GM21786 (cell line): ENCODE measurements around the gene DDX20.
"Not testable (repeated sequence)": the region's sequence is repeated elsewhere in the genome, so short reads cannot be mapped to it uniquely, and the experiment has no call there.

Experiments used
- ATAC-seq: cut with Tn5 transposase; IDR thresholded peaks from one replicate; pipeline ENCODE4 v1.9.1; 2021; ENCODE audit not compliant: unreplicated experiment

DDX20 gene

GRCh38 chr1:111732718-111733117, 23.0 kb upstream of the DDX20 start:
- no peak for ATAC-seq

- no peak for ATAC-seq
These were observed 22.3 kb upstream of the DDX20 start for GRCh38 chr1:111733183-111733991.

DNA sequence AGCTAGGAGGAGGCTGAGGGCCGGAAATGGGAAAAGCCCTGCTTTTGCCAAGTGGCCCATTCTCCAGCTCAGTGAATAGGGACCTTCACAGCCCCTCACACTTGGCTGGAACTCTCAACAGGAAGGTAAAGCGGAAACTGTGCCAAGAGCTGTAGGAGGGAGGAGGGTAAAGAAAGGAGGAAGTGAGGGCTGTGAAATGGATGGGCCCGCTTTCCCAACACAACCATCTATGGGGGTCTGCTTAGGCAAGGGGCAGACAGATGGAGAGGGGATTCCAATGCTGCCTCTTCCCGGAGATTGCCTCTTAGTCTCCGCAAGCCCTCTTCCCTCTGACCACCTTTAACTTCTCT, 21.7 kb upstream of the DDX20 start:
- no peak for ATAC-seq

- ATAC-seq: no peak
These were observed 21.3 kb upstream of the DDX20 start for GRCh38 chr1:111734426-111734825.

GRCh38 chr1:111734856-111735255, 20.8 kb upstream of the DDX20 start:
- no peak for ATAC-seq

GRCh38 chr1:111735321-111735720, 20.4 kb upstream of the DDX20 start:
- ATAC-seq: no peak

DNA sequence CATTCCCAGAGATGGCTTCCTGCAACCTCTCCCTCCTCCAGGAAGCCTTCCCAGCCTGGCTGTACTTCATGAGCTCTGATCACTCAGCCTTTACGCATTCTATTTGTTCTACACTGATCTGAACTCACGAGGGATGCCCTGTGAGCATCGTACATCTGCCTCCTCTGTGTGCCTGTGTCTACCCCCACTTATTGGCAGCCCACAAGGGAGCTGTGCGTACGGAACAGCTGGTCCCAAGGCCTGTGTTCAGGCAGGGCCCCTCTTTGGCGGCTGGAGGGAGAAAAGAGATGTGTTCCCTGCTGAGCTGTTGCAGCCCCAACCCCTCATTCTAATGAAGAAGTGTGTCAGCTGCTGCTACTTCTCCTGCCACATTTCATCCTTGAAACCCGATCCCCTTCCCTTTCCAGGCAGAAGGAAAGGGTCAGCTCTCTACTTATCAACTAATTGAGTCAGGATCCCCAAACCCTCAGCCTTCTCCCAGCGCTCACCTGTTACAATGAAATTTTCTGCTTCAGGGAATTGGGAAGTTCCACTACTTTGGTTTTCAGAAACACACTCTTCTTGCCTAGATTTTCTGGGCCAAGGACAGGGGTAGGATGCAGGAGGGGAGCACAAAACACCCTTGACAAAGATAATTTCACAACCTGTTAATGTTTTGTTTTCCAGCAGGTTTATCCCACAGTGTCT, 19.7 kb upstream of the DDX20 start:
- ATAC-seq: no peak

DNA sequence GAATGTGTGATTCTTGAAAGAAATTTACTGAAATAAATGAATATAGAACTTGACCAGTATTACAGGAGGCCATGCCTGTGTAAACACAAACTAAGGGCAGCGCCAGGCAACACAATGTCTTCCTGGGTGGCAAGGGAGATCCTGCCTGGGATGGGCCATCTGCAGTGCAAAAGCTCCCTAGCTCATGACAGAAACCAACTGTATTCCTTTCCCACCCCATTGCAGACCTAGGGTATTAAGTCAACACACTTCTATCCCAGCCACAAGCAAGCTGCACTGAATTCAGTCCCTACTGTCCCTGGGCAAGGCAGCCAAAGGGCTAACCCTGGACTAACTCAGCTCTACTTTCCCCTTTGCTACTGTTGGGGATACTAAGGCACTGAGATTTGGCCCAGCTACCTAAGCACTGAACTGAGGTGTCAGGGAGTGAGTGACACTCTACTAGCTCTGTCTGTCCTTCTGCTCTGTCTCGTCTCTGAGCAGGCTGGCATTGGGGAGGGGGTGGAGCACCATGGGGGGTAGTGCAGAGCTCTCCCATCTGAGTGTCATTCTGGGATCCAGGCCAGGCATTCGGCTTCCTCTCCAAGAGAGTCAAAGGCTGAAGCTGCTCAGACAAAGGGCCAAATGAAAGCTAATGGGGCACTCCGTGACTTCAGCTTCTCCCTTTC, 19.0 kb upstream of the DDX20 start:
- no peak for ATAC-seq

- ATAC-seq: no peak
These were observed 18.2 kb upstream of the DDX20 start for GRCh38 chr1:111737216-111738132.

- no peak for ATAC-seq
These were observed 17.6 kb upstream of the DDX20 start for GRCh38 chr1:111738133-111738435.

DNA sequence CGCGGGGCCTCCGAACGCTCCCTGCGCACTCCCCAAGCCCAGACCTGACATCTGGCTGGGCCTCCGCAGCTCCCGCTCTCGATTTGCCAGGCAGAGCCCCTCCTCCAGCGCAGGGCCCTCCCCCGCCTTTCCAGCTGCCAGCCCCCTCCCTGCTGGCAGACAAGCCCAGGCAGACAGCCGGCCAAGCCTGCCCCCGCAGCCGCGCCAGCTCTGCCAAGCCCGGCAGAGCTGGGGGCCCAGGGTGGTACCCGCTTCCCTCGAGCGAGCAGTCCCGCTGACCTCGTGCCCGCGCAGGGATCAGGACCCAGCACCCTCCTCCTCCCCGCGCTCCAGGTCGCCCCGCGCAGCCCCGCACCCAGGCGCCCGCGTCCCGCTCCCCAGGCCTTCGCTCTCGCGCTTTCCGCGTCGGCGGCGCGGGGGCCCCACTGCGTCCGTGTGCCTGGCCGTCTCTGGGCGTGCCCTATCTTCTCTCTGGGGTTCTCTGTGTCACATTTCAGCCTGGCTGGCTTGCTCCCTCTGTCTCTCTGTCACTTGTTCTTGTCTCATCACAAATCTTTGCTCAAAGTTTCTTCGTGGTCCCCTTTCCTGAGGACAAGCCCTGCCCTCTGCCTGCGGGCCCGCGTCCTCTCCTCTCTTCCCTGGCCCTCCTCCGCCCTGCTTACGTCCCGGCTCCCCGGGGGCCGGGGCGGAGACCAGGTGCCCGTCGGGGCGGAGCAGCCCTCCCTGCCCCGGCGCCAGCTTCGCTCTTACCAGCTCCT, 17.1 kb upstream of the DDX20 start:
- ATAC-seq: peak; percentile 32

DNA sequence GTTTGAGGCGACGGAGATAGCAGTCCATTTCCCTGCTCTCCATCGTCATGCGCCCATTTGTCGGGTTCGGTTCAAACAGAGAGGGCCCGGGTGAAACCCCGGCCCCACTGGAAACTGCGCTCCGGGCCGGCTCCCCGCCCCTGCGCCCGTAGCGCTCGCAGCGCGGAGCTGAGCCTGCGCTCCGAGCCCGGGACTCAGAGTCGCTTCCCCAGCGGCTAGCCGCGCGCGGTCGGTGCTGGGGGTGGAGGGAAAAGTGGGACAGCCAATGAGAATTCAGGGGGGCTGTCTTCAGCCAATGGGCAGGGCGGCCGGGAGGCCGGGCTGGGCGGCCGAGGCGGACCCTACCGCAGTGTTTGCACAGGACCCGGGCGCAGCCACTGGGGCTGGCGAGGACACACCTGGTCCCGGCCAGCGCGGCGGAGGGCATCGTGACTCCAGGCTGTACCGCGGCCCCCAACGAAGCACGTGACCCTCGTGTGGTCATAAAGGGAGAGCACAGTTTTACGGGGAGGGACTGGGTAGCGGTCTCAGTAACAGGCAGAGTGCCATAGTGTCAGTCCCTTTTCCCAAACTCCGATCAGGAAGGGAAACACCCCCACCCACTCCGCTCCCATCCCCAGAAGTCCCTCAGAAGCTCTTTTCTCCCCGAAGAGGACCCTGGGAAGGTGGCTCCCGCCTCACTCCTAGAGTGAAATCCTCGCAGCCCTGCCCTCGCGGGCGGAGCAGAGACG, 16.3 kb upstream of the DDX20 start, which contains the start of gene INKA2:
INKA2 (minus strand) TSS at position 202 of the 731 bp plus-strand sequence; CDS start at position 49, 153 bp downstream.
- ATAC-seq: peak; percentile 83

- ATAC-seq: no peak
These were observed 15.6 kb upstream of the DDX20 start for GRCh38 chr1:111739925-111740765.

- not testable (repeated sequence) for ATAC-seq
These were observed 13.4 kb upstream of the DDX20 start for GRCh38 chr1:111742292-111742691.

DNA sequence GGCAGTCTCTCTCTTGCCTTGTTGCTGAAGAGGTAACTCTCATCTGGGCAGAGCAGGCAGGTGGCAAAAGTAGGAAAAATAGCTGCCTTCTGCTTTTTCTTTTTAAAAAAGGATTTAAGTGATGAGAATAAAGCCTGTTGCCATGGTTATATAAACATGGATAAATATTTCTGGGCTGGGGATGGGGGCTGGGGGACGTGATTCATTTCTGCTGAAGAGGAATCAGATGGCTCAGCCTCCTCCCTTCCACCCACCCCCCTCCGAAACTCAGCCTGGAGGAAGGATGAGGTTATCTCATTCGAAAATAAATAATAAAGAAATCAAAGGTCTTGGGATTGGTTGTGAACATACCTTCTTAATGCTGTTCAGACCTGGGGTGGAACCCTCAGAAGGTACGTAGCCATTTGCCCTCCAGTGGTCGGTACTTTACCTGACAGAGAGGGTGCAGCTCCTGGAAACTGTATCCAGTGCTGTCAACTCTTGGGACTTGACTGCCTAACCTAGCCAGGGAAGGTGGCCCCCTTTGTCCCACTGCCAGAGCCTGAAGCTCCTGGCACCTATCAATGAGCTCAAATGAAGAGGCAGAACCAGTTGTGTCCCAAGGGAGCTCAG, 12.7 kb upstream of the DDX20 start:
- ATAC-seq: no peak

- ATAC-seq: no peak
These were observed 12.0 kb upstream of the DDX20 start for GRCh38 chr1:111743679-111744101.

DNA sequence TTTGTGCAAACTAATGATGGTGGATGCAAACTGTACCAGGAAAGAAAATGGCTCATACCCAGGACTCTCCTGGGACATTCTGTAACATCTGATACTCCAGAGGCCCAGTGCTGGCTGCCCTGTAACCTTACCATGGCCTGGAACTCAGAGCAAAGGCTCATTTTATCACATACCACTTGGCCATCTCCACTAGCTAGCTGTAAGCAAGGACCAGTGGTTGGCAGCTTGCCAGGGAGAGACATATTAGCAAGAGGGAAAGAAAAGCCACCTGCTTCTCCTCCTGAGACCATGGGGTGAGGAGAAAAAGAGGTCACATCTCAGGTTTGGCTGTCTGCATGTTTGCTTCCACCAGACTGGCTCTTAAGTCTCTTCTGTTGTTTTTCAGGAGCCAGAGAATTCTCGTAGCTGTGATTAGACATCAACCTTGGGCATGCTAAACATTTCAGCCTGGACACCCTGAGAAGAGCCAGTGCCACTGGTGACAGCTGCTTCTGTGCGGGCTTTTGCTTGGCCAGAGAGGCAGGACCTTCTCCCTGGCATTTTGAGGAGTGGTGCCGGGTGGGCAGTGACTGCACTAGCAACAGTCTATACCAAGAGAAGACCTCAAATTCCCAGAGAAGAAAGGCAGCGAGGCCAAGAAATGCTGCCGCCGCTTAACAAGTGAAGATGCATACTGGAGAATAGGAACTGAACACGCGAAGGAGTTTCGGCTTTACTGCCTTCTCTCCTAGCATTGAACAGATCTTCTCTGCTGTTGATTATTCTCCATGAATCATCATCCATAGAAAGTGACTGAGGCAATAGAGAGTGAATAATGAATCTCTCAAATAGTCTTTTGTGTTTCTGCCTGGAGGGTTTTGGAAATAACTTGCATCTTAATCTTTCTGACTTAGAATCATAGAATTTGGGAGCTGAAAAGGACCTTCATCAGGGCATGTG, 9.8 kb upstream of the DDX20 start:
- no peak for ATAC-seq
